Ureter (tissue), 1 donor: ENCODE measurements around the gene PLEKHA3. TPM values are rescaled to one million over a fixed set of nuclear protein-coding genes. Genes with fewer than 3 reads are reported as not detected.
A peak's percentile ranks its signal among the peaks of the same experiment; 100 is the strongest.
"Not testable (repeated sequence)": the region's sequence is repeated elsewhere in the genome, so short reads cannot be mapped to it uniquely, and the experiment has no call there.

ENCODE experiments used
- DNase-seq: peaks from one replicate; pipeline ENCODE4 v3.0.0-alpha.2; 2020; ENCODE audit warnings: low spot score
- total RNA-seq: library from RNA; stranded (reverse); gene quantifications from one replicate; pipeline ENCODE4 v1.2.4, GENCODE V29; 2023
- donor health status: DM: yes; HTN: yes; CAD: no.

PLEKHA3 gene
- total RNA-seq, result 38.6 TPM

- peak; percentile 94 for DNase-seq
Measured at GRCh38 chr2:178480227-178481181, at the start of gene PLEKHA3. Gene PLEKHA3, plus strand, starts transcription at chr2:178480457. Its CDS starts 413 bp downstream, at chr2:178480870.

GRCh38 chr2:178436662-178437061 is 43.6 kb upstream of the PLEKHA3 start:
- no peak for DNase-seq

- no peak for DNase-seq
Measured at GRCh38 chr2:178441426-178441825, 38.8 kb upstream of the PLEKHA3 start.

GRCh38 chr2:178448968-178449661 is 31.1 kb upstream of the PLEKHA3 start:
- DNase-seq, result no peak

GRCh38 chr2:178449700-178450523 is 30.3 kb upstream of the PLEKHA3 start:
- no peak for DNase-seq

GRCh38 chr2:178450524-178450773 is 29.8 kb upstream of the PLEKHA3 start:
- no peak for DNase-seq

- peak; percentile 99 for DNase-seq
Measured at GRCh38 chr2:178450774-178451525, 29.3 kb upstream of the PLEKHA3 start, which contains the start of the genes PJVK and PRKRA. Gene PJVK, plus strand, starts transcription at chr2:178451378. Its CDS starts 2,032 bp downstream, at chr2:178453410. Gene PRKRA, minus strand, starts transcription at chr2:178451175. Its CDS starts 145 bp downstream, at chr2:178451030.

- no peak for DNase-seq
Measured at GRCh38 chr2:178452334-178452733, 27.9 kb upstream of the PLEKHA3 start.

- no peak for DNase-seq
Measured at GRCh38 chr2:178452870-178453269, 27.4 kb upstream of the PLEKHA3 start.

GRCh38 chr2:178455947-178456346 is 24.3 kb upstream of the PLEKHA3 start:
- DNase-seq, result no peak

- no peak for DNase-seq
Measured at GRCh38 chr2:178457390-178457886, 22.8 kb upstream of the PLEKHA3 start.

- no peak for DNase-seq
Measured at GRCh38 chr2:178469219-178469849, 10.9 kb upstream of the PLEKHA3 start.

- DNase-seq, result not testable (repeated sequence)
Measured at GRCh38 chr2:178471313-178471712, 8.9 kb upstream of the PLEKHA3 start.

- DNase-seq, result no peak
Measured at GRCh38 chr2:178473373-178473772, 6.9 kb upstream of the PLEKHA3 start.

- no peak for DNase-seq
Measured at GRCh38 chr2:178473931-178474330, 6.3 kb upstream of the PLEKHA3 start.

GRCh38 chr2:178474560-178474959 is 5.7 kb upstream of the PLEKHA3 start:
- DNase-seq, result no peak

GRCh38 chr2:178476477-178476876 is 3.8 kb upstream of the PLEKHA3 start:
- DNase-seq, result no peak

GRCh38 chr2:178477443-178478129 is 2.7 kb upstream of the PLEKHA3 start:
- DNase-seq, result no peak

- no peak for DNase-seq
Measured at GRCh38 chr2:178478130-178478438, 2.2 kb upstream of the PLEKHA3 start.
